Eye (tissue), 1 donor: Measurements from ENCODE around the gene LYSMD1.

Experiments
- DNase-seq: peaks from one replicate; pipeline ENCODE4 v3.0.0-alpha.2; 2015

LYSMD1 gene

GRCh38 chr1:151135433-151136385 lies 30.0 kb downstream of the LYSMD1 start:
- DNase-seq: no peak

DNA sequence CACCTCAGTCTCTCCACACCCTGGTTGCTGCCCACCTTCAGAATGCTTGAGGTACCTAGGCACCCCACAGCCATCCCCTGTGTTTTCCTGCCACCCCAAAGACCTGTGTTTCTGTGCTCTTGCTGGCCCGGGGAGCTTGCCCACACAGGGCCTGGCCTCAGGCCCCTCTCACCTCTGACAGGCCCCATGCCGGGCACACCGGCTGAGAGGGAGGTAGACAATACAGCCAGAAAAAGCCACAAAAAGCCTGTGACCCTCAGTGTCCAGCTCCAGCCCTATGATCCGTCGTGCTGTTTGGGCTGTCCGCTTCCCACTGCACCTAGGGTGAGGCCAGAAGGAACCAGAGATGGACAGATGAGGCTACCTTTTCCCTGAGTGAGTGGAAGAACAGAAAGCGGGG lies 30.7 kb downstream of the LYSMD1 start:
- no peak for DNase-seq

DNA sequence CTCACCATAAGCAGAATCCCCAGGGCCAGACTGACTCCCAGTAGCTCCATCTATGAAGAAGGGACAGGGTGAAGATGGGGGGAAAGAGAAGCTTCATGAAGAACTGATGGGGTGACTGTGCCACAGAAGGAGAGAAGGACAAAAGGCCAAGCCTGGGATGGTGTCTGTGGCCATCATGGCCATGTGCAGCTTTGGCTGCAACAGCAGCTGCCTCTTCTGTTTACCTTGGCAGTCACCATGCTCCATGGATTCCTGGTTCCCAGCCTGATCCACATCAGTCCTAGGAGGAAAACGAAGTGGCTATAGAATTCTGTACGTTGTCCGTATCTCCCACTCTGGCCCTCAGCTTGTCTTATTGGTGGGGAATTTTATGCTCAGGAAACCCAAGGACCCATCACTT lies 31.3 kb downstream of the LYSMD1 start:
- DNase-seq: no peak

GRCh38 chr1:151133018-151133806 lies 32.5 kb downstream of the LYSMD1 start:
- DNase-seq: no peak

GRCh38 chr1:151132335-151133017 lies 33.2 kb downstream of the LYSMD1 start:
- no peak for DNase-seq

DNA sequence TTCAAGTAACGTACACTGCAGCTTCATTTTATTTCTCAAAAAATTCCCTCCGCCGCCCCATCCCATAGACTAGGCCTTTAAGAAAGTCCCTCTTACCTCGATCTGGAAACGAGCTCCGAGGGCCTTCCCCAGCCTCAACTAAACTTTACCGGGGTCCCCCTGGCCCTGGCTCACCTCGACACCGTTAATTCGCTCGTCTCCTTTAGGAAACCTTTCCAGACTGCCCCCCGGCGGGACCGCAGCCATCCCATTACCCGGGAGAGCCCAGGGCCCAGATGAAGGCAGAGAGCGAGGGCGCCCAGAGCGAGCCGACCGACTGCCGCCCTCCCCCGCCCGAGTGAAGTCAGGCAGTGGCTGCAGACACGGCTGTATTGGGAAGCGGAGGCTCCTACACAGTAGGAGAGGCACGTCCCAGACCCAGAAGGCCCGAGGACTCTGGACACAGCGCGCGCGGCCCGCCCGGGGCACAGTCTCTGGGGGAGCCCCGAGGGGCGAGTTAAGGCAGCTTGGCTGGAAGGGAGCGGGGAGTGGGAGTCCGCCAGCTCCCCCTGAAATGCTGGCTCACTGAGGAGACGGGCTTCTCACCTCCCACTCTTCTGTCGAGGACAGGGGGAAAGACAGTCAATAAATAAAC lies 33.9 kb downstream of the LYSMD1 start:
- peak; percentile 74 for DNase-seq

DNA sequence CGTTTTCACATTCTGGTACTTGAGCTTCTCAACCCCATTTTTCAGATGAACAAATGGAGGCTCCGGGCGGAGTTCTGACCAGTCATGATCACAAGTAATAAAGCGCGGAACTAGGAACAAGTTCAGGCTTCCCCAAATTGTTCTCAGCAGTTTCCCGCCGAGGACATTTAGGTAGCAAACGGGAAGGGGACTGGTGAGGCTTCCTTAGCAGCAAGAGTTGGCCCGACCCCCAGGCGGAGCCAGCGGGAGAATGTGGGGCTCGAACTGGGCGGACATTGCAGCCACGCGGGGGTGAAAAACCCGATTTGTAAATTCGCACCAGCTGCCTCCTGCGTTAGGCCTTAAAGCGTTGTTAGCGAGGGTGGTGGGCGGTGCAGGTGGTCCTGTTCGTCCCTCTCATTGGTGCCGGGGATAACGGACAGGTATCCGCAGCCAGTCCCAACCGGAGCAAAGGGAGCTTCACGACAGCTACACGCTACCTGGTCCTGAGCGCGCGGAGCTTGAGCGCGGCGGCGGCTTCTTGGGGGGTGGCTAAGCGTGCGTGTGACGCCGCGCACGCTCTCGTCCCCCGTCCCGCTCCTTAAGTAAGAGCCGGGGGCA lies 34.6 kb downstream of the LYSMD1 start:
- peak; percentile 95 for DNase-seq

DNA sequence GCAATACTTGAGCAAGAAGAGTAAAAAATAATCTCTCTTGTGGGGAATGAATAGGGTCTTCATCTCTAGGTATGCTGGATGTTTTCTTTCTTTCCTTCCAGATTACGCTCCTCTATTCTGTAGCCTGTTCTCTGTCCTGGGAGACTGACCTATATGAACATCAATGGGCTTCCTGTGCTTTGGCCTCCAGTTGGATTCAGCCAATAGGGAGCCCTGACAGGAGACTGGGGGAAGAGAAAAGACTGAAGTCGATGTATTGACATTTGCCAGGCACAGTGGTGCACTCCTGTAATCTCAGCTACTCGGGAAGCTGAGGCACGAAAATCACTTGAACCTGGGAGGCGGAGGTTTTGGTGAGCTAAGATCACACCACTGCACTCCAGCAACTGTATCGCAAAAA lies 36.9 kb downstream of the LYSMD1 start:
- no peak for DNase-seq

- no peak for DNase-seq
Measured at GRCh38 chr1:151124763-151125403, 40.8 kb downstream of the LYSMD1 start.

DNA sequence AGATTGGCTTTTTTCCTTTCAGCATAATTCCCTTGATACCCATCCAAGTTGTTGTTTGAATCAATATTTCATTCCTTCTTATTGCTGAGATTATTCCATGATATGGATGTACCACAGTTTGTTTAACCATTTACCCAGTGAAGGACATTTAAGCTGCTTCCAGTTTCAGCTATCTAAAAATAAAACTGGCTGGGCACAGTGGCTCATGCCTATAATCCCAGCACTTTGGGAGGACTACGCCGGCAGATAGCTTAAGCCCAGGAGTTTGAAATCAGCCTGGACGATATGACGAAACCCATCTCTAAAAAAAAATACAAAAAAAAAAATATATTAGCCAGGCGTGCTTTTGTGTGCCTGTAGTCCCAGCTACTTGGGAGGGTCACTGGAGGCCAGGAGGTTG lies 51.8 kb downstream of the LYSMD1 start:
- no peak for DNase-seq
